Adipose tissue (tissue), 3 donors: ENCODE measurements around the gene CASTOR1. TPM values are rescaled to one million over a fixed set of nuclear protein-coding genes. Genes with fewer than 3 reads are reported as not detected.

Source experiments
- H3K27ac ChIP-seq: one replicate; pipeline ENCODE4 v1.5.1; 2013; ENCODE audit warnings: low read depth, low read length
- WGBS, 3 donors: extraction: QIAGEN DNeasy Blood & Tissue Kit; methylation state at CpG; one replicate each; pipeline ENCODE4 v1.1.7; 2013; 5-methylcytosine and 5-hydroxymethylcytosine counted together
- polyA plus RNA-seq, 3 donors: library from polyadenylated mRNA; stranded (reverse); fragments of 200-250 nt; gene quantifications; one replicate each; pipeline ENCODE4 v1.2.3, GENCODE V29; 2013
- donor health status: healthy with polysubstance abuse.
- donor health status: Bipolar disorder and iron deficiency.
- donor health status: healthy.

The CASTOR1 gene
- polyA plus RNA-seq, 3 donors, result 8.7 to 27.3 (median 19.3) TPM

GRCh38 chr22:30241576-30242371 is 47.5 kb downstream of the CASTOR1 start:
- H3K27ac ChIP-seq, result no peak overlapping the region
- WGBS, 3 donors, result 69 to 80% (median 71%) methylated on average over 14 to 15 of the region's 15 CpGs

- WGBS, 3 donors, result 74 to 81% (median 78%) methylated on average over 24 of the region's 24 CpGs
- no peak overlapping the region for H3K27ac ChIP-seq
These were observed 48.5 kb downstream of the CASTOR1 start for GRCh38 chr22:30240541-30241417.

- no peak overlapping the region for H3K27ac ChIP-seq
- WGBS, 3 donors, result 83 to 84% (median 83%) methylated on average over 17 of the region's 17 CpGs
These were observed 49.6 kb downstream of the CASTOR1 start for GRCh38 chr22:30239488-30240405.

DNA sequence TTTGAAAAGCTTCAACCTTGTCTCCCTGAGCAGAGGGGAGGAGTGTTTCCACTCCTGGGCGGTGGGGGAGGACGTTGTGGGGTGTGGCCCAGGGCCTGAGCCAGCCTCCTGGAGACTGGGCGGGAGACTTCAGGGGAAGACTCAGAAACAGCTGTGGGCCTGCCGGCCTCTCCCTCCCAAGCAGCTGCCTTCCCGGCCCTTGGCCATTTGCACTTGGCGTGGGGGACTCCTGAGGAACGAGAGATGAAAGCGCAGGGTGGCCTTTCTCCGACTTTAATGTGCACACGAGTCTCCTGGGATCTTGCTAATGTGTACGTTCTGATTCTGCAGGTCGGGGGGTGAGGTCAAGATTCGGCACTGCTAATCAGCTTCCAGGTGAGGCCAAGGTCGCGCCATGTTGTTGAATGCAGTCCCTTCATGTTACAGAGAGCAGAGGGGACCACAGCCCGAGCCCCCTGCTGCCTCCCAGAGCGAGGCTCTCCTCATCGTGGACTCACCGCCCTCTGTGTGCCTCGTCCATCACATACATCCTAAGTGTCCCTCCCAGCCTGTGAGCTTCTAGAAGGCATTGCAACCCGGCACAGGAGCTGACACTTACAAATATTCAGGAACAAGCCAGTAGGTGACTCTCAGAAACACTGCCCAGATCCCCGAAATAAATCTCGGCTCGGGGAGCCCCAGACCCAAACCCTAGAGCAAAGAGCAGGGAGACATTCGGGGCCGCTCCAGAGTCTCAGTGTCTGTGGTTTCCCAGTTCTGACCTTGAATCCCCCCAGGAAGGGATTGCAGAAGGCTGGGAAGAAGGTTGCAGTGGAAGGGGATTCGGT is 50.4 kb downstream of the CASTOR1 start:
- WGBS, 3 donors, result 69 to 76% (median 69%) methylated on average over 27 of the region's 27 CpGs
- no peak overlapping the region for H3K27ac ChIP-seq

GRCh38 chr22:30238136-30238535 is 51.2 kb downstream of the CASTOR1 start:
- H3K27ac ChIP-seq, result no peak overlapping the region
- WGBS, 3 donors, result 79 to 96% (median 88%) methylated on average over 9 of the region's 9 CpGs

DNA sequence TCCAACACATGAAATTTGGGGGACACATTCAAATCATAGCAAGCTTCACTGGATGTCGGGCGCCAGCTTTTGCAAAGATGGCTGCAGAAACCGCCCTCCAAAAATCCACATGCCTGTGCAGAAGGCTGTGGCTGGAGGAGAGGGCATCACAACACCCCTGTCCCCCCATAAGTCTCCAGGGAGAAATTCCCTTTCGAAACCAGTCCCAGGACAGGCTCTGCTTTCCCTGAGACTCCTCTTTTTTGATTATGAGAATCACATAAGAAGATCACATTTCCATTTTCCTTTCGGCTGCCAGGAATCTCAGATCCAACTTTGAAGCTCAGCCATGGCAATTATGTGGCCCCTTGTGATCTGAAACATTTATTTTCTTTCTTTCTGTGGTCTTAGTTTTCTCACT is 52.4 kb downstream of the CASTOR1 start:
- H3K27ac ChIP-seq, result no peak overlapping the region
- WGBS, 3 donors, result 96 to 99% (median 99%) methylated on average over 5 of the region's 5 CpGs

GRCh38 chr22:30235687-30236170 is 53.6 kb downstream of the CASTOR1 start:
- 60 to 75% (median 69%) methylated on average over 10 of the region's 10 CpGs for WGBS, 3 donors
- H3K27ac ChIP-seq, result no peak overlapping the region

Other genes with a start within 250 kb of the CASTOR1 start
- gene HORMAD2, start 209.0 kb downstream of the CASTOR1 start, polyA plus RNA-seq, result under 1 TPM in 2 of 3 donors, not detected in 1; 0.03 to 0.22 TPM
- 100 to 1,000 TPM in 1 of 3 donors, 1 to 10 TPM in 1, under 1 TPM in 1; 0.60 to 117 (median 4.5) TPM for gene LIF, start 42.7 kb downstream of the CASTOR1 start, polyA plus RNA-seq
- 10 to 100 TPM in 1 of 3 donors, 1 to 10 TPM in 1, under 1 TPM in 1; 0.45 to 14.7 (median 7.7) TPM for gene OSM, start 22.7 kb downstream of the CASTOR1 start, polyA plus RNA-seq
- gene TBC1D10A, start 37.4 kb upstream of the CASTOR1 start, polyA plus RNA-seq, result 10 to 100 TPM; 10.8 to 33.3 (median 17.8) TPM
- 10 to 100 TPM; 22.8 to 34.7 (median 24.9) TPM for gene SF3A1, start 67.4 kb upstream of the CASTOR1 start, polyA plus RNA-seq
- gene CCDC157, start 67.5 kb upstream of the CASTOR1 start, polyA plus RNA-seq, result 1 to 10 TPM; 1.3 to 1.5 (median 1.5) TPM
- gene RNF215, start 97.9 kb upstream of the CASTOR1 start, polyA plus RNA-seq, result 10 to 100 TPM in 2 of 3 donors, 1 to 10 TPM in 1; 6.7 to 11.2 (median 11.1) TPM
- gene SEC14L2, start 107.5 kb upstream of the CASTOR1 start, polyA plus RNA-seq, result 1 to 10 TPM; 2.7 to 3.8 (median 3.6) TPM
- 10 to 100 TPM; 12.7 to 20.4 (median 20.4) TPM for gene MTFP1, start 136.3 kb upstream of the CASTOR1 start, polyA plus RNA-seq
- gene SEC14L3, start 182.5 kb upstream of the CASTOR1 start, polyA plus RNA-seq, result not detected
- under 1 TPM in 2 of 3 donors, not detected in 1; 0.04 to 0.05 TPM for gene SEC14L4, start 216.2 kb upstream of the CASTOR1 start, polyA plus RNA-seq